Central memory CD4-positive, alpha-beta T cell (primary cell): ENCODE measurements around the gene DPYSL5.
A peak's percentile ranks its signal among the peaks of the same experiment; 100 is the strongest.

Source experiments
- DNase-seq: peaks from one replicate; pipeline ENCODE4 v3.0.0; 2022

Gene DPYSL5

GRCh38 chr2:26934335-26934724 lies 86.4 kb downstream of the DPYSL5 start:
- no peak for DNase-seq

DNA sequence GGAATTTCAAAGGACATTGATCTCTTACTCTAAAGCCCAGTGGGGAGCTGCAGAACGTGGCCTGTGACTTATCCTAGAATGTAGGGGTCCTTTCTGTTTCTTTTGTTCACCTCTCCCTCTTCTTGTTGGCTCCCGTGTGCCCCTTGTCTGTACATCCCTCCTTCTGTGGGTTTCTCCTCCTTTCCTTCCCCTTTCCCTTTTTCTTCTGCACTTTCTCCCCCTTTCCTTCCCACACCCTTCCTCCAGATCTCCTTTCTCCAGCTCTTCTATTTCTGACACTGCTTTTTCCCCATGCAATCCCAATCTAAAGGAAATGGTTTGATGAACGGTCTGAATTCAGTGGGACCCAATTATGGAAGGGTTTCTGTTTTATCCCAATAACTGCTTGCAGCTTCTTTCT lies 87.1 kb downstream of the DPYSL5 start:
- no peak for DNase-seq

DNA sequence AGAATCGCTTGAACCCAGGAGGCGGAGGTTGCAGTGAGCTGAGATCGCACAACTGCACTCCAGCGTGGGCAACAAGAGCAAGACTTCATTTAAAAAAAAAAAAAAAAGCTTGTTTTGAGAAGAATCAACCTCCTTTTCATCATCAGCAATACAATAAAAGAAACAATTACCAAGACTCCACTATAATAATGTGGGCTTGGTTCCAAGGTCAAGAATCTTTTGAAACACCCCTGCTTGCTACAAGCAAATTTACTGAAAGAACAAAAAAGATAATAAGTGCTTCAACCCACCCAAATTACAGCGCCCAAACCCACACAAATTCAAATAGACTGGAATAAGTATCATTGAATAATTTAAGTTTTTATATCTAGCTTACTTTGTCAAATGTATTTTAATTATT lies 88.9 kb downstream of the DPYSL5 start:
- no peak for DNase-seq

- no peak for DNase-seq
These were observed 90.6 kb downstream of the DPYSL5 start for GRCh38 chr2:26938399-26939118.

GRCh38 chr2:26940001-26940400 lies 92.1 kb downstream of the DPYSL5 start:
- no peak for DNase-seq

- no peak for DNase-seq
These were observed 93.6 kb downstream of the DPYSL5 start for GRCh38 chr2:26941486-26941885.

GRCh38 chr2:26942543-26943295 lies 94.8 kb downstream of the DPYSL5 start:
- peak; percentile 42 for DNase-seq

GRCh38 chr2:26945991-26946750 lies 98.2 kb downstream of the DPYSL5 start:
- no peak for DNase-seq

DNA sequence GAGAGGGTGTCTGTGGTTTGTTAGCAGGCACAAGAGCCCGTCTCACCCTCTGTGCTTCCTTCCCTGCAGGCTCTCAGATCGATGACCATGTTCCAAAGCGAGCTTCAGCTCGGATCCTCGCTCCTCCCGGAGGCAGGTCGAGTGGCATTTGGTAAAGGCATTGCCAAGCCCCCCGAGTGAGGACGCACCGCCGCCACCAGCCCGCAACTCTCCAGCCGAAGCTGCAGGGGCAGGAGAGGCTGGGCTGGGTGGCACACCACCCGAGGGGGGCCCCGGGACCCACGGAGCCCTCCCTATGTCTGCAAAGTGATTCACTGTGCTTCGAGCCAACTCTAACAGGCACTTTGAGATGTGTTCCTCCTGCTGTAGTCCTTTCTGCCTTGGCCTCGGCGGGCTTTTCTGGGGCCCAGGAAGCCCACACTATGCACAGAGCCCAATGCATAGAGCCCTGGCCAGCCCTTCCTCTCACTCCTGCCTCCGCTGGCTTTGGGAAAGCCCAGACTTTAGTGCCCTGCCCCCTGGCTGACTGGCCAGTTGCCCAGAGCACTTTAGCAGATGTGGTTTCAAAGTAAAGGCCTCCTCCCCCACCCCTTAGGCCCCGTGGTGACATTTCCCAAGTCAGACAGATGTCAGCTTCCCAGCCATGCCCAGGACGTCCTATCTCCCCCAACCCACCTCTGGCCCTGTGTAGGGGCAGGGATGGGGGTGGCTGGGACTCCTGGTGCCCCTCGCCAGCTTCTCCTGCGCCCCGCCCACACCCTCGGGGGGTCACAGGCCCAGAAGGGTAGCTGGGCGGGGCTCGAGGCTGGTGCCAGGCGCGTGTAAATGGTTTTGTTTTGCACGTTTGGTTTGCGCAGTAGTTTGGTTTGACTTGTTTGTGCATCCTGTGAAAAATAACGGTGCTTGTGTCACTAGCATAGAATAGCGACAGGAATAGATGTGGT lies 99.2 kb downstream of the DPYSL5 start:
- no peak for DNase-seq

DNA sequence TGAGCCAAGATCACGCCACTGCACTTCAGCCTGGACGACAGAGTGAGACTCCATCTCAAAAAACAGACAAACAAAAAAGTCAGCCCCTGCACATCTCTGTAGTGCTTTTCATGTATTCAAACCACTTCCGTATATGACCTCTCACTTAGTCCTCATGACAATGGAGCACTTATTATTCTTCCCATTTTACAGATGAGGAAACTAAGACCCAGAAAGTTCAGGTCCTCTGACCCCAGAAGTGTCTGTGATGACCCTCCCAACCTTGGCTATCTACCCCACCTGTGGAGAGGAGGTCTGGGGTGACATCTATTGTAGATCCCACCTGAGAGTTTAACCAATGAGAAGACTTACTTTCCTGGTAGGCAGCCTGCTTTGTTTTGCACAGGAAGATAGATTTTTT lies 100.9 kb downstream of the DPYSL5 start:
- DNase-seq = no peak

GRCh38 chr2:26950246-26950645 lies 102.3 kb downstream of the DPYSL5 start:
- no peak for DNase-seq

- no peak for DNase-seq
These were observed 103.3 kb downstream of the DPYSL5 start for GRCh38 chr2:26951236-26951635.

GRCh38 chr2:26952374-26952773 lies 104.4 kb downstream of the DPYSL5 start:
- no peak for DNase-seq

DNA sequence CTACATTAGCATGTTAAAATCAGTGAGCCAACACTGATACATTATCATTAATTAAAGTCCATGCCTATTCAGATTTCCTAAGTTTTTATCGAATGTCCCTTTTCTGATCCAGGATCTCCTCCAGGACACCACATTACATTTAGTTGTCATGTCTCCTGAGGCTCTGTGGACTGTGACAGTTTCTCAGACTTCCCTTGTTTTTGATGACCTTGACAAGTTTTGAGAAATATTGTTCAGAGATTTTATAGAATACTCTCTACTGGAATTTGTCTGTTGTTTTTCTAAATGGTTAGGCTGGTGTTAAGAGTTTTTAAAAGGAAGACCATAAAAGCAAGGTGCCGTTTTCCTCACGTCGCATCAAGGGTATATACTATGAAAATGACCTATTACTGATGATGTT lies 106.2 kb downstream of the DPYSL5 start:
- no peak for DNase-seq

- no peak for DNase-seq
These were observed 109.1 kb downstream of the DPYSL5 start for GRCh38 chr2:26957041-26957440.

- DNase-seq = no peak
These were observed 109.6 kb downstream of the DPYSL5 start for GRCh38 chr2:26957534-26957933.

DNA sequence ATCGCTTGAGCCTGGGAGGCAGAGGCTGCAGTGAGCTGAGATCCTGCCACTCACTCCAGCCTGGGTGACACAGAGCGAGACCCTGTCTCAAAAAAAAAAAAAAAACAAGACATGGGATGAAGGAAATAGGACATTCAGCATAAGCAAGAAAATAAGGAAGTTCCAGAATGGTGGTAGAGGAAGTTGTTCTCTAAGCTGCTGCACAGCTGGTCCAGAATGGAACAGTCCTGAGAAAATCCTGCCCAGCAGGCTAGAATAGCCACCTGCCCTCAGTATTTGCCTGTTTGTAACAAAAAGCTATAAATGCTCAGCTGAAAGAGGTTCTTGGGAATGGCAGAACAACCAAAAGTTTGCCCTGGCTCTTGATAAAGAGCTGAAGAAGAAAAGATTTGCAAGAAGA lies 111.4 kb downstream of the DPYSL5 start:
- no peak for DNase-seq

- DNase-seq = no peak
These were observed 116.7 kb downstream of the DPYSL5 start for GRCh38 chr2:26964446-26965130.

GRCh38 chr2:26968001-26968400 lies 120.1 kb downstream of the DPYSL5 start:
- no peak for DNase-seq

DNA sequence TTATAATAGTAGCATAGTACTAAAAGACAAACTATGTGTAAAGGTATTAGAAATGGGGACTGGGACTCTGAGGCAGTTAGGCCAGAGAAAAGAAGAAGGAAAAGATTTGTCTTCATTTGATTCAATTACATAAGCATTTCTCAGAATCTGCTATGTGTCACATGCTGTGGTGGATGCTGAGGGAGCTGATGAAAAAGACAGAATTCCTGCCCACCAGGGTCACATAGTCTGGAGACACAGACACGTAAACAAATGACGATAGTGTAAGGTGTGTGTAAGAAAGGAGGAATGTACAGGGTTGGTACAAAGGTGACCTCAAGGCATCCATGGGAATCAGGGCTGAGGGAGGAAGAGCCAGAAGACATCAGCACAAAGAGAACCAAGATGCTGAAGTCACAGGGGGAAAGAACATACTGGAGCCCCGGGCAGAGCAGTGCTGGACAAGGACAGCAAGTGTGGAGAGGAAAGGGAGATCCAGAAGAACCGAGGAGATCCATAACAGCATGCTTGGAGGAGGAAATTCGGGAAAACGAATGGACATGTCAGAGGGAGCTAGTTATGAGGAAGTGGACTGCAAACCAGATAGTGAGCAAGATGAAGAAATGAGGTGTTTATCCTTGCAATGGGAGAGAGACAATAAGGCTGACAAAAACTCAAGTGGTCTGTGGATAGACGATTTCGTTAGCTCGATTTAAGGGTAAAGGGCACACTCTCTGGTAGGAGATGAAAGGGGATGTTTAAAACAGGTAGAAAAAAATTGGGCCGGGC lies 121.3 kb downstream of the DPYSL5 start:
- DNase-seq = no peak
